VCaP (cell line): Measurements from ENCODE around the gene WDR91.

ENCODE experiments used
- H3K27ac ChIP-seq: fragments of 450-650 bp; 2 replicates; pipeline ENCODE4 v1.5.1; 2017
- CTCF ChIP-seq: fragments of 450-650 bp; conservative IDR thresholded peaks from 2 replicates; pipeline ENCODE4 v1.5.1; 2017; ENCODE audit warnings: mild to moderate bottlenecking, moderate library complexity

WDR91 gene

GRCh38 chr7:135189961-135190360, 21.4 kb downstream of the WDR91 start:
- TF ChIP-seq CTCF, result no peak
- H3K27ac ChIP-seq, result no peak overlapping the region

- no peak overlapping the region for H3K27ac ChIP-seq
- TF ChIP-seq CTCF, result no peak
These were observed 22.1 kb downstream of the WDR91 start for GRCh38 chr7:135189221-135189662.

GRCh38 chr7:135188298-135188984, 22.9 kb downstream of the WDR91 start:
- no peak for TF ChIP-seq CTCF
- no peak overlapping the region for H3K27ac ChIP-seq

GRCh38 chr7:135186841-135187253, 24.5 kb downstream of the WDR91 start:
- no peak for TF ChIP-seq CTCF
- H3K27ac ChIP-seq, result no peak overlapping the region

- TF ChIP-seq CTCF, result no peak
- H3K27ac ChIP-seq, result no peak overlapping the region
These were observed 25.1 kb downstream of the WDR91 start for GRCh38 chr7:135186261-135186540.

GRCh38 chr7:135185471-135186260, 25.7 kb downstream of the WDR91 start:
- no peak for TF ChIP-seq CTCF
- H3K27ac ChIP-seq, result no peak overlapping the region

GRCh38 chr7:135184254-135184841, 27.0 kb downstream of the WDR91 start:
- no peak overlapping the region for H3K27ac ChIP-seq
- no peak for TF ChIP-seq CTCF
